HepG2 (cell line): ENCODE data around the gene MYO15A. TPM values are rescaled to one million over a fixed set of nuclear protein-coding genes. Genes with fewer than 3 reads are reported as not detected.

Source experiments
- CCDC6 ChIP-seq: sonication (generic); formaldehyde crosslinking; IDR thresholded peaks from 2 replicates; pipeline ENCODE4 v1.8.1; 2022; ENCODE audit warnings: mild to moderate bottlenecking, missing genetic modification reagents, moderate library complexity
- DPF2 ChIP-seq: sonication (generic); formaldehyde crosslinking; IDR thresholded peaks from 2 replicates; pipeline ENCODE4 v1.4.0; 2020; ENCODE audit warnings: mild to moderate bottlenecking, low read depth, missing genetic modification reagents, borderline replicate concordance
- GABPB1 ChIP-seq: IDR thresholded peaks from 2 replicates; pipeline ENCODE4 v1.6.1; 2016; ENCODE audit warnings: mild to moderate bottlenecking, missing genetic modification reagents, moderate library complexity, missing compliant biosample characterization
- HDAC2 ChIP-seq: sonication (generic); formaldehyde crosslinking; IDR thresholded peaks from 2 replicates; pipeline ENCODE4 v1.4.0; 2020; ENCODE audit warnings: missing genetic modification reagents
- NR2C2 ChIP-seq: sonication (generic); formaldehyde crosslinking; IDR thresholded peaks from 2 replicates; pipeline ENCODE4 v1.4.0; 2020; ENCODE audit warnings: missing genetic modification reagents, mild to moderate bottlenecking, moderate library complexity, borderline replicate concordance
- RBM39 ChIP-seq: fragments of 200-400 bp; formaldehyde crosslinking; IDR thresholded peaks from one replicate; pipeline ENCODE4 v1.6.1; 2018; ENCODE audit warnings: antibody characterized with exemption, mild to moderate bottlenecking, low read depth, low read length; ENCODE audit not compliant: poor library complexity, severe bottlenecking
- ZNF777 ChIP-seq: sonication (generic); formaldehyde crosslinking; IDR thresholded peaks from 2 replicates; pipeline ENCODE4 v1.4.0; 2020; ENCODE audit warnings: missing genetic modification reagents
- polyA plus RNA-seq, 8 experiments: library from polyadenylated mRNA; depleted of rRNA in 3 of 8; stranded (reverse) in 7 of 8; unstranded in 1 of 8; fragments of >200 nt; fragmentation: Illumina TruSeq in 4 of 8; extraction: Trizol in 4 of 8; gene quantifications; 2 replicates each; pipeline versions ENCODE4 v1.2.1 to v1.2.3, GENCODE V29; 2011 to 2016; ENCODE audit warnings: low read depth in 4 of 8, missing spikeins in 1 of 8, mixed read lengths in 1 of 8; ENCODE audit not compliant: insufficient read depth in 1 of 8
- total RNA-seq, 5 experiments: library from RNA; depleted of rRNA; stranded (reverse); fragments of >200 nt; fragmentation: Illumina TruSeq; extraction: Trizol; gene quantifications; 2 replicates each; pipeline ENCODE4 v1.2.3, GENCODE V29; 2016; ENCODE audit warnings: low read depth in 1 of 5
- TF ChIP-seq, protein P1 (sequence below): sonication (generic); formaldehyde crosslinking; IDR thresholded peaks from 2 replicates; pipeline ENCODE4 v1.5.0; 2020; ENCODE audit warnings: mild to moderate bottlenecking, missing genetic modification reagents, borderline replicate concordance
- TF ChIP-seq, protein P2 (sequence below): fragments of 450-650 bp; IDR thresholded peaks from 2 replicates; pipeline ENCODE4 v1.6.1; 2017; ENCODE audit warnings: mild to moderate bottlenecking
- TF ChIP-seq, protein P3 (sequence below): sonication (generic); formaldehyde crosslinking; IDR thresholded peaks from 2 replicates; pipeline ENCODE4 v1.4.0; 2020; ENCODE audit warnings: missing genetic modification reagents, borderline replicate concordance
- TF ChIP-seq, protein P4 (sequence below): sonication (generic); formaldehyde crosslinking; IDR thresholded peaks from 2 replicates; pipeline ENCODE4 v1.4.0; 2020; ENCODE audit warnings: missing genetic modification reagents, borderline replicate concordance

Gene MYO15A
- total and polyA plus RNA-seq, 2 of the 13 experiments (the other 11 are each of a cell fraction or from before 2014, with no cell fraction given) = 0.07 to 0.20 TPM

DNA sequence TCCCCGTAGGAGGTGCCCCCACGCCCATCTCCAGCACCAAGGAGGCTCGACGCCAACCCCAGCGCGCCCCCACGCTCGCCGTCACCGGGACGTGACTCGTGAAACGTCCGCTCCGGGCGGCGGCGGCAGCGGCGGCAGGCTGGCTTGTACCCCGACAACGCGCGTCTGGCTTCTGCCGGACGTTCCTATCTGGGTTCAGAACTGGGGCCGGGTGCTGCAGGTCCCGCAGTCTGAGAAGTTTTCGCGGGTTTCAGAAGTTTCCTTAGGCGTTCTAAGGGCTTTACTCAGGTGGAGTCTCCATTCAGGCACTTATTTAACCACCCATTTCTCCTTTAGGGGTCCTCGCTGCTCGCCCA lies 74.4 kb downstream of the MYO15A start (continued):
- TF ChIP-seq, protein P1, sequence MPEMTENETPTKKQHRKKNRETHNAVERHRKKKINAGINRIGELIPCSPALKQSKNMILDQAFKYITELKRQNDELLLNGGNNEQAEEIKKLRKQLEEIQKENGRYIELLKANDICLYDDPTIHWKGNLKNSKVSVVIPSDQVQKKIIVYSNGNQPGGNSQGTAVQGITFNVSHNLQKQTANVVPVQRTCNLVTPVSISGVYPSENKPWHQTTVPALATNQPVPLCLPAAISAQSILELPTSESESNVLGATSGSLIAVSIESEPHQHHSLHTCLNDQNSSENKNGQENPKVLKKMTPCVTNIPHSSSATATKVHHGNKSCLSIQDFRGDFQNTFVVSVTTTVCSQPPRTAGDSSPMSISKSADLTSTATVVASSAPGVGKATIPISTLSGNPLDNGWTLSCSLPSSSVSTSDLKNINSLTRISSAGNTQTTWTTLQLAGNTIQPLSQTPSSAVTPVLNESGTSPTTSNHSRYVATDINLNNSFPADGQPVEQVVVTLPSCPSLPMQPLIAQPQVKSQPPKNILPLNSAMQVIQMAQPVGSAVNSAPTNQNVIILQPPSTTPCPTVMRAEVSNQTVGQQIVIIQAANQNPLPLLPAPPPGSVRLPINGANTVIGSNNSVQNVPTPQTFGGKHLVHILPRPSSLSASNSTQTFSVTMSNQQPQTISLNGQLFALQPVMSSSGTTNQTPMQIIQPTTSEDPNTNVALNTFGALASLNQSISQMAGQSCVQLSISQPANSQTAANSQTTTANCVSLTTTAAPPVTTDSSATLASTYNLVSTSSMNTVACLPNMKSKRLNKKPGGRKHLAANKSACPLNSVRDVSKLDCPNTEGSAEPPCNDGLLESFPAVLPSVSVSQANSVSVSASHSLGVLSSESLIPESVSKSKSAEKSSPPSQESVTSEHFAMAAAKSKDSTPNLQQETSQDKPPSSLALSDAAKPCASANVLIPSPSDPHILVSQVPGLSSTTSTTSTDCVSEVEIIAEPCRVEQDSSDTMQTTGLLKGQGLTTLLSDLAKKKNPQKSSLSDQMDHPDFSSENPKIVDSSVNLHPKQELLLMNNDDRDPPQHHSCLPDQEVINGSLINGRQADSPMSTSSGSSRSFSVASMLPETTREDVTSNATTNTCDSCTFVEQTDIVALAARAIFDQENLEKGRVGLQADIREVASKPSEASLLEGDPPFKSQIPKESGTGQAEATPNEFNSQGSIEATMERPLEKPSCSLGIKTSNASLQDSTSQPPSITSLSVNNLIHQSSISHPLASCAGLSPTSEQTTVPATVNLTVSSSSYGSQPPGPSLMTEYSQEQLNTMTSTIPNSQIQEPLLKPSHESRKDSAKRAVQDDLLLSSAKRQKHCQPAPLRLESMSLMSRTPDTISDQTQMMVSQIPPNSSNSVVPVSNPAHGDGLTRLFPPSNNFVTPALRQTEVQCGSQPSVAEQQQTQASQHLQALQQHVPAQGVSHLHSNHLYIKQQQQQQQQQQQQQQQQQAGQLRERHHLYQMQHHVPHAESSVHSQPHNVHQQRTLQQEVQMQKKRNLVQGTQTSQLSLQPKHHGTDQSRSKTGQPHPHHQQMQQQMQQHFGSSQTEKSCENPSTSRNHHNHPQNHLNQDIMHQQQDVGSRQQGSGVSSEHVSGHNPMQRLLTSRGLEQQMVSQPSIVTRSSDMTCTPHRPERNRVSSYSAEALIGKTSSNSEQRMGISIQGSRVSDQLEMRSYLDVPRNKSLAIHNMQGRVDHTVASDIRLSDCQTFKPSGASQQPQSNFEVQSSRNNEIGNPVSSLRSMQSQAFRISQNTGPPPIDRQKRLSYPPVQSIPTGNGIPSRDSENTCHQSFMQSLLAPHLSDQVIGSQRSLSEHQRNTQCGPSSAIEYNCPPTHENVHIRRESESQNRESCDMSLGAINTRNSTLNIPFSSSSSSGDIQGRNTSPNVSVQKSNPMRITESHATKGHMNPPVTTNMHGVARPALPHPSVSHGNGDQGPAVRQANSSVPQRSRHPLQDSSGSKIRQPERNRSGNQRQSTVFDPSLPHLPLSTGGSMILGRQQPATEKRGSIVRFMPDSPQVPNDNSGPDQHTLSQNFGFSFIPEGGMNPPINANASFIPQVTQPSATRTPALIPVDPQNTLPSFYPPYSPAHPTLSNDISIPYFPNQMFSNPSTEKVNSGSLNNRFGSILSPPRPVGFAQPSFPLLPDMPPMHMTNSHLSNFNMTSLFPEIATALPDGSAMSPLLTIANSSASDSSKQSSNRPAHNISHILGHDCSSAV (CRISPR knock-in tag) = 0 out of 2 replicates have a peak, but pooled peaks have one; percentile 64
- TF ChIP-seq RBM39 (peak; percentile 6), GABPB1 (CRISPR knock-in tag) (peak; percentile 61; the same call in 1 of the 2 replicates), ZNF777 (peak; percentile 90), NR2C2 (CRISPR knock-in tag) (peak; percentile 79; the same call in 1 of the 2 replicates), HDAC2 (CRISPR knock-in tag) (no peak), DPF2 (no peak), CCDC6 (CRISPR knock-in tag) (no peak)
- TF ChIP-seq, protein P2, sequence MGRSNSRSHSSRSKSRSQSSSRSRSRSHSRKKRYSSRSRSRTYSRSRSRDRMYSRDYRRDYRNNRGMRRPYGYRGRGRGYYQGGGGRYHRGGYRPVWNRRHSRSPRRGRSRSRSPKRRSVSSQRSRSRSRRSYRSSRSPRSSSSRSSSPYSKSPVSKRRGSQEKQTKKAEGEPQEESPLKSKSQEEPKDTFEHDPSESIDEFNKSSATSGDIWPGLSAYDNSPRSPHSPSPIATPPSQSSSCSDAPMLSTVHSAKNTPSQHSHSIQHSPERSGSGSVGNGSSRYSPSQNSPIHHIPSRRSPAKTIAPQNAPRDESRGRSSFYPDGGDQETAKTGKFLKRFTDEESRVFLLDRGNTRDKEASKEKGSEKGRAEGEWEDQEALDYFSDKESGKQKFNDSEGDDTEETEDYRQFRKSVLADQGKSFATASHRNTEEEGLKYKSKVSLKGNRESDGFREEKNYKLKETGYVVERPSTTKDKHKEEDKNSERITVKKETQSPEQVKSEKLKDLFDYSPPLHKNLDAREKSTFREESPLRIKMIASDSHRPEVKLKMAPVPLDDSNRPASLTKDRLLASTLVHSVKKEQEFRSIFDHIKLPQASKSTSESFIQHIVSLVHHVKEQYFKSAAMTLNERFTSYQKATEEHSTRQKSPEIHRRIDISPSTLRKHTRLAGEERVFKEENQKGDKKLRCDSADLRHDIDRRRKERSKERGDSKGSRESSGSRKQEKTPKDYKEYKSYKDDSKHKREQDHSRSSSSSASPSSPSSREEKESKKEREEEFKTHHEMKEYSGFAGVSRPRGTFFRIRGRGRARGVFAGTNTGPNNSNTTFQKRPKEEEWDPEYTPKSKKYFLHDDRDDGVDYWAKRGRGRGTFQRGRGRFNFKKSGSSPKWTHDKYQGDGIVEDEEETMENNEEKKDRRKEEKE = no peak
- TF ChIP-seq, protein P3, sequence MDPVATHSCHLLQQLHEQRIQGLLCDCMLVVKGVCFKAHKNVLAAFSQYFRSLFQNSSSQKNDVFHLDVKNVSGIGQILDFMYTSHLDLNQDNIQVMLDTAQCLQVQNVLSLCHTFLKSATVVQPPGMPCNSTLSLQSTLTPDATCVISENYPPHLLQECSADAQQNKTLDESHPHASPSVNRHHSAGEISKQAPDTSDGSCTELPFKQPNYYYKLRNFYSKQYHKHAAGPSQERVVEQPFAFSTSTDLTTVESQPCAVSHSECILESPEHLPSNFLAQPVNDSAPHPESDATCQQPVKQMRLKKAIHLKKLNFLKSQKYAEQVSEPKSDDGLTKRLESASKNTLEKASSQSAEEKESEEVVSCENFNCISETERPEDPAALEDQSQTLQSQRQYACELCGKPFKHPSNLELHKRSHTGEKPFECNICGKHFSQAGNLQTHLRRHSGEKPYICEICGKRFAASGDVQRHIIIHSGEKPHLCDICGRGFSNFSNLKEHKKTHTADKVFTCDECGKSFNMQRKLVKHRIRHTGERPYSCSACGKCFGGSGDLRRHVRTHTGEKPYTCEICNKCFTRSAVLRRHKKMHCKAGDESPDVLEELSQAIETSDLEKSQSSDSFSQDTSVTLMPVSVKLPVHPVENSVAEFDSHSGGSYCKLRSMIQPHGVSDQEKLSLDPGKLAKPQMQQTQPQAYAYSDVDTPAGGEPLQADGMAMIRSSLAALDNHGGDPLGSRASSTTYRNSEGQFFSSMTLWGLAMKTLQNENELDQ (CRISPR knock-in tag) = no peak
- TF ChIP-seq, protein P4, sequence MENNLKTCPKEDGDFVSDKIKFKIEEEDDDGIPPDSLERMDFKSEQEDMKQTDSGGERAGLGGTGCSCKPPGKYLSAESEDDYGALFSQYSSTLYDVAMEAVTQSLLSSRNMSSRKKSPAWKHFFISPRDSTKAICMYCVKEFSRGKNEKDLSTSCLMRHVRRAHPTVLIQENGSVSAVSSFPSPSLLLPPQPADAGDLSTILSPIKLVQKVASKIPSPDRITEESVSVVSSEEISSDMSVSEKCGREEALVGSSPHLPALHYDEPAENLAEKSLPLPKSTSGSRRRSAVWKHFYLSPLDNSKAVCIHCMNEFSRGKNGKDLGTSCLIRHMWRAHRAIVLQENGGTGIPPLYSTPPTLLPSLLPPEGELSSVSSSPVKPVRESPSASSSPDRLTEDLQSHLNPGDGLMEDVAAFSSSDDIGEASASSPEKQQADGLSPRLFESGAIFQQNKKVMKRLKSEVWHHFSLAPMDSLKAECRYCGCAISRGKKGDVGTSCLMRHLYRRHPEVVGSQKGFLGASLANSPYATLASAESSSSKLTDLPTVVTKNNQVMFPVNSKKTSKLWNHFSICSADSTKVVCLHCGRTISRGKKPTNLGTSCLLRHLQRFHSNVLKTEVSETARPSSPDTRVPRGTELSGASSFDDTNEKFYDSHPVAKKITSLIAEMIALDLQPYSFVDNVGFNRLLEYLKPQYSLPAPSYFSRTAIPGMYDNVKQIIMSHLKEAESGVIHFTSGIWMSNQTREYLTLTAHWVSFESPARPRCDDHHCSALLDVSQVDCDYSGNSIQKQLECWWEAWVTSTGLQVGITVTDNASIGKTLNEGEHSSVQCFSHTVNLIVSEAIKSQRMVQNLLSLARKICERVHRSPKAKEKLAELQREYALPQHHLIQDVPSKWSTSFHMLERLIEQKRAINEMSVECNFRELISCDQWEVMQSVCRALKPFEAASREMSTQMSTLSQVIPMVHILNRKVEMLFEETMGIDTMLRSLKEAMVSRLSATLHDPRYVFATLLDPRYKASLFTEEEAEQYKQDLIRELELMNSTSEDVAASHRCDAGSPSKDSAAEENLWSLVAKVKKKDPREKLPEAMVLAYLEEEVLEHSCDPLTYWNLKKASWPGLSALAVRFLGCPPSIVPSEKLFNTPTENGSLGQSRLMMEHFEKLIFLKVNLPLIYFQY (CRISPR knock-in tag) = no peak
